ENCODE data around the gene DDX31. TPM values are rescaled to one million over a fixed set of nuclear protein-coding genes. Genes with fewer than 3 reads are reported as not detected.

DDX31 gene
- total RNA-seq, 1 experiment from 2014 or later: 28.4 TPM

GRCh38 chr9:132609184-132609583 lies 60.6 kb downstream of the DDX31 start:
- Histone ChIP-seq H3K36me3 (peaks cover 54% of the 10 kb centered on the region), H3K4me1 (no peaks in the 10 kb centered on the region), H3K27me3 (no peaks in the 10 kb centered on the region), H3K9me3 (replicated peaks) (no peaks in the 10 kb centered on the region), H3K4me3 (no peak overlapping the region), H3K27ac (no peak overlapping the region)
- no peak for DNase-seq

DNA sequence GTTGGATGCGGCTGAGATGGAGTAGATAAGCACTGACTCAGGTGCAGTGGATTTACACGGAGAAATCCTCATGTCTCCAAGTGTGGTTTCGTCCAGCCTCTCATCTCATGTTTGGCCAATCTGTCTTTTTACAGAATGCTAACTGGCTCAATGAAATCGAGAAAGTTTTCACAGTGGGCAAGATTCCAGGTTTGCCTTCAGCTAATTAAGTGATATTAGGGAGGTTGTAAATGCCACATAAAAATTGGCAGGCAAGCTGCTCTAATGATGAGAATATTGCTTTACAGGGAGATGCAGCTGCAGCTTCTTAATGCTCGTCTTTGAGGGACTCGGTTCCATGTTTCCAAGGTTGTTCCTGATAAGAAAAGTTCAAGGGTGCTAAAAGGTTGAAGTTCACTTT lies 63.7 kb downstream of the DDX31 start:
- no peaks in the 10 kb centered on the region for H3K9me3 ChIP-seq (replicated peaks)
- peaks cover 44% of the 10 kb centered on the region for H3K36me3 ChIP-seq
- no peak overlapping the region for H3K4me3 ChIP-seq
- no peak for DNase-seq
- no peak overlapping the region for H3K27ac ChIP-seq
- H3K27me3 ChIP-seq: no peaks in the 10 kb centered on the region
- no peaks in the 10 kb centered on the region for H3K4me1 ChIP-seq

- Histone ChIP-seq H3K36me3 (peaks cover 40% of the 10 kb centered on the region), H3K27ac (no peak overlapping the region)
- DNase-seq: no peak
Measured at GRCh38 chr9:132605387-132605786, 64.4 kb downstream of the DDX31 start.

GRCh38 chr9:132602207-132602606 lies 67.6 kb downstream of the DDX31 start:
- no peaks in the 10 kb centered on the region for H3K4me1 ChIP-seq
- peaks cover 23% of the 10 kb centered on the region for H3K36me3 ChIP-seq
- no peaks in the 10 kb centered on the region for H3K9me3 ChIP-seq (replicated peaks)
- no peaks in the 10 kb centered on the region for H3K27me3 ChIP-seq
- no peak for DNase-seq
- no peak overlapping the region for H3K27ac ChIP-seq
- H3K4me3 ChIP-seq: no peak overlapping the region

More at GRCh38 chr9:132605387-132605786, 64.4 kb downstream of the DDX31 start:
- Histone ChIP-seq H3K4me1 (no peaks in the 10 kb centered on the region), H3K4me3 (no peak overlapping the region), H3K27me3 (no peaks in the 10 kb centered on the region), H3K9me3 (replicated peaks) (no peaks in the 10 kb centered on the region)

- Histone ChIP-seq H3K27ac (no peak overlapping the region), H3K4me1 (no peaks in the 10 kb centered on the region), H3K27me3 (no peaks in the 10 kb centered on the region), H3K4me3 (no peak overlapping the region), H3K36me3 (peaks cover 10% of the 10 kb centered on the region), H3K9me3 (replicated peaks) (no peaks in the 10 kb centered on the region)
- no peak for DNase-seq
Measured at GRCh38 chr9:132600326-132600984, 69.3 kb downstream of the DDX31 start.

DNA sequence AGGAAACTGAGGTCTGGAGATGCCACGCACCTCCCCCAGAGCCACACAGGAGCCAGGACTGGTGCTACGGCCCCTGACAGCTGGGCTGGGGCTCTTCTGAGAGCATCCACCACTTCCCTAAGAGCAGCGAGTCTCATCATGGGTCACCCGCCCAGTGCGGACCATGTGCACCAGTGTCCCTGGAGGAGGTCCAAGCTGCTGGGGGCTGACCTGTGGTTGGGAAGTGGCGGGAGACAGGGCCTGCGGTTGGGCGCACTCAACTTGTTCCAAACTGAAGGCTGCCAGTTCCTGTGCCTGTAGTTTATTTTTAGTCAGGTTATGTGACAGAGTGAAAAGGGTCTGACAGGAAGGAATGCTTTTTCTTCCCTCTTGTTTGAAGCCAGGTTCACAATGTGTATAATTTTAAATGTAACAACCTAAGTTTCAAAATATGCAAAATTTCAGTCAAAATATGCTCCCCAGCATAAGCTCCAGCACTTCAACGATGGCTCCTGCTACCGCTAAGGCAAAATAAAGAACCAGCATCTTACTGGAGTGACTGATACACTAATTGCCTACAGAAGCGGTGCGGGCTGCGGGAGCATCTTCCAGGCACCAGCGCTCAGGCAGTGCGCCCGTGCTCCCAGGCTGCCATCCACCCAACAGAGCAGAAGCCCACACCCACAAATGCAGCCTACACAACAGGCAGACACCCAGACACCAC lies 72.6 kb downstream of the DDX31 start:
- Histone ChIP-seq H3K9me3 (replicated peaks) (no peaks in the 10 kb centered on the region), H3K36me3 (peaks cover 19% of the 10 kb centered on the region), H3K4me1 (no peaks in the 10 kb centered on the region), H3K27ac (no peak overlapping the region), H3K4me3 (no peak overlapping the region), H3K27me3 (no peaks in the 10 kb centered on the region)
- no peak for DNase-seq

- H3K4me1 ChIP-seq: no peaks in the 10 kb centered on the region
- no peaks in the 10 kb centered on the region for H3K9me3 ChIP-seq (replicated peaks)
- no peaks in the 10 kb centered on the region for H3K27me3 ChIP-seq
- DNase-seq: no peak
- H3K36me3 ChIP-seq: peaks cover 19% of the 10 kb centered on the region
- no peak overlapping the region for H3K4me3 ChIP-seq
- H3K27ac ChIP-seq: no peak overlapping the region
Measured at GRCh38 chr9:132596200-132596599, 73.6 kb downstream of the DDX31 start.

GRCh38 chr9:132595319-132595718 lies 74.5 kb downstream of the DDX31 start:
- no peaks in the 10 kb centered on the region for H3K4me1 ChIP-seq
- H3K9me3 ChIP-seq (replicated peaks): no peaks in the 10 kb centered on the region
- no peak for DNase-seq
- H3K4me3 ChIP-seq: no peak overlapping the region
- H3K36me3 ChIP-seq: peaks cover 19% of the 10 kb centered on the region
- H3K27me3 ChIP-seq: no peaks in the 10 kb centered on the region
- H3K27ac ChIP-seq: no peak overlapping the region

- H3K27me3 ChIP-seq: no peaks in the 10 kb centered on the region
- H3K4me1 ChIP-seq: no peaks in the 10 kb centered on the region
- no peak overlapping the region for H3K27ac ChIP-seq
- H3K4me3 ChIP-seq: no peak overlapping the region
- H3K36me3 ChIP-seq: peaks cover 19% of the 10 kb centered on the region
- H3K9me3 ChIP-seq (replicated peaks): no peaks in the 10 kb centered on the region
- DNase-seq: no peak
Measured at GRCh38 chr9:132594412-132594811, 75.4 kb downstream of the DDX31 start.

- H3K27me3 ChIP-seq: no peaks in the 10 kb centered on the region
- no peak for DNase-seq
Measured at GRCh38 chr9:132592451-132592850, 77.3 kb downstream of the DDX31 start.

GRCh38 chr9:132591751-132592314 lies 78.0 kb downstream of the DDX31 start:
- Histone ChIP-seq H3K9me3 (replicated peaks) (no peaks in the 10 kb centered on the region), H3K27ac (no peak overlapping the region), H3K4me1 (no peaks in the 10 kb centered on the region), H3K36me3 (peaks cover 16% of the 10 kb centered on the region), H3K4me3 (no peak overlapping the region), H3K27me3 (no peaks in the 10 kb centered on the region)
- DNase-seq: no peak

More at GRCh38 chr9:132592451-132592850, 77.3 kb downstream of the DDX31 start:
- Histone ChIP-seq H3K9me3 (replicated peaks) (no peaks in the 10 kb centered on the region), H3K4me1 (no peaks in the 10 kb centered on the region), H3K36me3 (peaks cover 16% of the 10 kb centered on the region), H3K4me3 (no peak overlapping the region), H3K27ac (no peak overlapping the region)

DNA sequence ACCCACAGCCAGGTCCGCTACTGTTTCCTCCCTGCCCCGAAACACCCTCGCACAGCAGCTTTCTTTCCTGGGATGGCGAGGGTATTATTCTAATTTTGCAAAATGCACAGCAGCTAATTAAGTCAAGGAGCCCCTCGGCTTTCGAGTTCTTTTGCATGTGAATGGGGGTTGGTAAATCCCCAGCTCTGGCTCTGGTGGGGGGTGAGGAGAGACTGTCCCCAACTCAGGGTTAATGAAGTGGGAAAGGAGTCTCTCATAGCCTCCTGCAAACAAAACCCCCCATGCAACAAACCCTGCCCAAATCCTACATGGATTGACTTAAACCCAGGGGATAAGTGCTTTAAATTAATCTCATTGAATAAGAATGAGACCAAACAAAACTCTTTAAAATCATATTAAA lies 78.5 kb downstream of the DDX31 start:
- DNase-seq: no peak
- H3K9me3 ChIP-seq (replicated peaks): no peaks in the 10 kb centered on the region
- H3K4me1 ChIP-seq: no peaks in the 10 kb centered on the region
- no peaks in the 10 kb centered on the region for H3K27me3 ChIP-seq
- no peak overlapping the region for H3K27ac ChIP-seq
- H3K36me3 ChIP-seq: peaks cover 16% of the 10 kb centered on the region
- H3K4me3 ChIP-seq: no peak overlapping the region

DNA sequence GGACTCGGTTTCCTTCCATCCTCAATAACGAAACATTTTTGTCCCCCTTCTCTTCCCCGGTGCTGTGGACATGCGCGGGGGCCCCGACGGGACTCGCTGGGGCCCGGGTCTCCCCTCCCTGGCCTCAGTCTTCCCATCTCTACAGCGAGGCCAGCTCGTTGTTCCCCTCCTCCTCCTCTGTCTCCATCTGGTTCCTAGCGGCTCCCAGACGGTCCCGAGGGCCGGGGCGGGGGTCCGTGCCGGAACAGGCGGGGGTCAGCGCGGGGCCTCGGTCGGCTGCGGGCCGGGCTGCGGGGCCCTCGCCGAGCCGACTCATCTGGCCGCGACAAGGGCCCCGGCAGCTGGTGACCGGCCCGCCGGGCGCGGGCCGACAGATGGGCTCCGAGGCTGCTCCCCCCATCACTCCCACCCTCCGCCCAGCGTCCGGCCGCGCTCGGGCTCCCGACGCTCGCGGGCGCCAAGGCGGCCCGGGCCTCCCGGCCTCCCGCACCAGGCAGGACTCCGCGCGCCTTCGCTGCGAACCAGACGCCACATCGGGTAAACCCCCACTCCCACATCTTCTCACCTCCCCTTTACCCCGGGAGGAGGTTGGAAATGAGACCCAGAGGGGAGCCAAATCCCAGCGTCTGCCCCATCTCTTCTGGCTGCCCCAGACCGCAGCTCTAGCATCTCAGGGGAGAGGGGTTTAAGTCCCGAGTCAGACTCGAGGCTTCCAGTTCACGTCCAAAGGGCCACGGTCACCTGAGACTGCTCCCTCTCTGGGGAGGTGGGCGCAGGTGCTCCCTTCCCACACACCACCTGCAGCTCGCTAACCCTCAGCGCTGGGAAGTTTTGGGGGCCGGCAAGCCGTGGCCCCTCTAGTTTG lies 79.2 kb downstream of the DDX31 start:
- no peak for DNase-seq
- no peaks in the 10 kb centered on the region for H3K9me3 ChIP-seq (replicated peaks)
- peaks cover 16% of the 10 kb centered on the region for H3K36me3 ChIP-seq
- no peak overlapping the region for H3K4me3 ChIP-seq
- H3K4me1 ChIP-seq: no peaks in the 10 kb centered on the region
- H3K27me3 ChIP-seq: no peaks in the 10 kb centered on the region
- H3K27ac ChIP-seq: no peak overlapping the region

GRCh38 chr9:132590037-132590317 lies 79.8 kb downstream of the DDX31 start:
- Histone ChIP-seq H3K36me3 (peaks cover 12% of the 10 kb centered on the region), H3K4me1 (no peaks in the 10 kb centered on the region), H3K27ac (no peak overlapping the region), H3K9me3 (replicated peaks) (no peaks in the 10 kb centered on the region), H3K27me3 (no peaks in the 10 kb centered on the region), H3K4me3 (no peak overlapping the region)
- DNase-seq: no peak

All from SJCRH30 (cell line).